ENCODE measurements around the gene ST8SIA4.

ST8SIA4 gene

GRCh38 chr5:100771181-100771580, 131.9 kb downstream of the ST8SIA4 start:
- no peak overlapping the region for H3K27ac ChIP-seq
- TF ChIP-seq ZFX (IDR thresholded peaks at IDR 0.05; ENCODE audit: borderline replicate concordance) (no peak), CTCF (IDR thresholded peaks at IDR 0.05) (no peak)

DNA sequence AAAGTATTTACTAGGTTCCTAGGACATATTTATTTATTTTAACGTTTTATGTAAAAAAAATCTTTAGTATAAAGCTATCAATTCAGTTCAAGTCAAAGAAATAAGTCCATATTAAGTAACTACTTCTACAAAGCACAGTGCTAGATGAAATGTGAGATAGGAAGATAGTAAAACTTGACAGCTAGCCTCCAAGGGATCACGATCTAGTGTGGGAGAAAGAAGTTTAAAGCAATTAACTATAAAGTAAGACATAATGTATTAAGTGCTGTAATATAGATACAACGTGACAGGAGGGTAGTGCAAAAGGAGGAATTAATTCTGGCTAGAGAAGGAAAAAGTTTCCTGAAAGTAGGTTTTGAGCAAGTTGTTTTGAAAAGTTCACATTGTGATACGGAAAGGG, 134.9 kb downstream of the ST8SIA4 start:
- TF ChIP-seq CTCF (IDR thresholded peaks at IDR 0.05) = no peak
- no peak for TF ChIP-seq ZFX (IDR thresholded peaks at IDR 0.05; ENCODE audit: borderline replicate concordance)
- no peak overlapping the region for H3K27ac ChIP-seq

DNA sequence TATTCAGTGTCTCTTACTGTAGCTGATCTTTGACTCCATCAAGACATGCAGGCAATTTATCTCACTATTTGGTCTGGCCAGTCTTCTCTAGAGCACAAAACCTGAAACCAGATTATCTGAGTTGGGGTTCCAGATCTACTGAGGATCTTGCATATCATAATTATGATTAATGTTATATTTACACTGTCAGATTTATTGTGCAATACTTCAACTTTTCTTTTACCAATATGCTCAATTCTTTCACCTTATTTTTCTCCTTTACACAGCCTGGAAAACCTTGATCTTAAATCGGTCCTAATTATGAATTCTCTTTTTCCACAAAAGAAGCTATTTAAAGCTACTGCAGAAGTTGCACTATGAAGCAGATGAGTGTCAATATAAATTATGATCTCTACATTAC, 140.1 kb downstream of the ST8SIA4 start:
- TF ChIP-seq ZFX (IDR thresholded peaks at IDR 0.05; ENCODE audit: borderline replicate concordance) (no peak), CTCF (IDR thresholded peaks at IDR 0.05) (no peak)
- H3K27ac ChIP-seq = no peak overlapping the region

- no peak overlapping the region for H3K27ac ChIP-seq
- TF ChIP-seq CTCF (IDR thresholded peaks at IDR 0.05) = no peak
- TF ChIP-seq ZFX (IDR thresholded peaks at IDR 0.05; ENCODE audit: borderline replicate concordance) = no peak
Observed at GRCh38 chr5:100762108-100762507, 141.0 kb downstream of the ST8SIA4 start.

GRCh38 chr5:100761192-100761591, 141.9 kb downstream of the ST8SIA4 start:
- no peak overlapping the region for H3K27ac ChIP-seq

DNA sequence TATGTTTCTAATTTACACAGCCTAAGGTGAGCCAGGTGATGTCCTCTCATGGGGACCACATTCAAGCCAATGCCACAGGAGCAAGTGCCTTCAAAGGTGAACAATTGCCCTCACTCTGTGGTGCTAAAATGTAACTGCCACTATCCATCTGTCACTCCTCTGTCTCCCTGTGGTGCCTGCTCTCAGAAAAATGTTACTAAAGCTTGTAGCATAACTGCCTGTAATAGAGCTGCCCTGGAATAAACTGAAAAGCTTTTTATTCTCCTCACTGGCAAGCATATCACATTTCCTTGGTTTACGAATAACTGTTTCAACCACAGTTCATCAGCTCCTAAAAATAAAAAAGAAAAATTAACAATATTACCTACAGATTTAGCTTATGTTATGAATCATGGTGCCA, 142.4 kb downstream of the ST8SIA4 start:
- TF ChIP-seq CTCF (IDR thresholded peaks at IDR 0.05) = no peak
- no peak for TF ChIP-seq ZFX (IDR thresholded peaks at IDR 0.05; ENCODE audit: borderline replicate concordance)
- H3K27ac ChIP-seq = no peak overlapping the region

More at GRCh38 chr5:100761192-100761591, 141.9 kb downstream of the ST8SIA4 start:
- TF ChIP-seq ZFX (IDR thresholded peaks at IDR 0.05; ENCODE audit: borderline replicate concordance) (no peak), CTCF (IDR thresholded peaks at IDR 0.05) (no peak)

- no peak for TF ChIP-seq CTCF (IDR thresholded peaks at IDR 0.05)
- no peak for TF ChIP-seq ZFX (IDR thresholded peaks at IDR 0.05; ENCODE audit: borderline replicate concordance)
- no peak overlapping the region for H3K27ac ChIP-seq
Observed at GRCh38 chr5:100758780-100759179, 144.3 kb downstream of the ST8SIA4 start.
